BJ (cell line): Measurements from ENCODE around the gene PPP2R5C. TPM values are rescaled to one million over a fixed set of nuclear protein-coding genes. Genes with fewer than 3 reads are reported as not detected.

Experiments used
- CTCF ChIA-PET: fragments of 350-600 bp; formaldehyde crosslinking; extraction: SDS; loops from one replicate; lab custom pipeline; 2021; ENCODE audit warnings: antibody characterized with exemption, inconsistent platforms; lab: Yijun Ruan, JAX
- POLR2A ChIA-PET: fragments of 300-600 bp; sonication (Branson Sonifier 250); formaldehyde crosslinking; extraction: SDS; loops from one replicate; lab custom pipeline; 2021; ENCODE audit warnings: antibody characterized with exemption; lab: Charles Lee
- DNase-seq: peaks from one replicate; pipeline ENCODE4 v3.0.0-alpha.2; 2011; ENCODE audit warnings: low read depth
- H3K27me3 ChIP-seq: 2 replicates; pipeline ENCODE4 v1.6.0; 2011; ENCODE audit warnings: low read length; ENCODE audit not compliant: control insufficient read depth, insufficient read depth
- H3K36me3 ChIP-seq: 2 replicates; pipeline ENCODE4 v1.5.1; 2011; ENCODE audit warnings: low read length; ENCODE audit not compliant: control insufficient read depth, insufficient read depth
- H3K4me3 ChIP-seq: 2 replicates; pipeline ENCODE4 v1.5.1; 2011; ENCODE audit warnings: low read depth, mild to moderate bottlenecking, control low read depth, low read length
- polyA plus RNA-seq: library from polyadenylated mRNA; depleted of rRNA; stranded (reverse); fragments of >200 nt; gene quantifications from 2 replicates; pipeline ENCODE4 v1.2.3, GENCODE V29; 2011; rRNA removed
- small RNA-seq: library from RNA; depleted of rRNA; stranded (forward); fragments of <200 nt; gene quantifications from one replicate; pipeline ENCODE3, GENCODE V24; 2012; ENCODE audit warnings: low replicate concordance, low read depth; ENCODE audit not compliant: insufficient read length
- TF ChIP-seq, protein P1 (sequence below): IDR thresholded peaks from 2 replicates; pipeline ENCODE4 v1.5.1; 2011; ENCODE audit warnings: low read depth, mild to moderate bottlenecking, control low read depth, inconsistent platforms, low read length, moderate library complexity; ENCODE audit not compliant: insufficient read depth

PPP2R5C gene
- polyA plus RNA-seq, 1 experiment: 55.8 TPM

DNA sequence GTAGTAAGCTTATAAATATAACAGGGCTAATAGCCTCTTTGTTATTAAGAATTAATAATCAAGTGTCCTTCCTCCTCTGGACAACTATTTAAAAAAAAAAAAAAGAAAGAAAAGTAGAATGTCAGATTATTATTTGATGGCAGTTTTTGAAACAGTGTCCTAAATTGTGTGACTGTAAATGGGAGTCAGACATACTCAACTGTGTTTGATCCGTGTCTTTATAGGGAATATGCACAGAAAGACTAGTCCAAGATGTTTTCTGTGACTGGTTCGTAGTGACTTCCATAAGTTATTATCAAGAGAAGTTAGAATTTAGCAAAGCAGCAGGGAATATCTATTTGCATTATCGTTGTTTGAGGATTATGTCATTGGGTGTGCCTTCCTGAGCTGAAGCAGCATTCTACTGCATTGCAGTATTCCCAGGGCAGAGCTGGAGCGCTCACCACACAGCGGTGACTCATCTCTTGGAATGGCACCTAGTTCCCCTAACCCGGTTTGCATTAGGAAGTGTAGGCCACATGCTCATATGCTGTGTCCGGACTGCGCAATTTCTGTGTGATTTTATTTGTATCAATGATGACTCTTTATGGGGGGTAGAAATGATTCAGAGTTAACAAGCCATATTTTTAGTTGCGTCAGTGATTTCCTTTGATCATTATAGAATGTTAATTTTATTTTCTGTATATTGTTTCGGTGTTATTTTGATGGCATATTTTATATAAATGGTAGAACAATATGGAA, 210.8 kb downstream of the PPP2R5C start:
- POLR2A ChIA-PET: interaction anchor here (0.7 kb wide), 1 partner anchor 8 kb away, joined by 3 read pairs; no protein-coding TSS in a partner anchor
- H3K4me3 ChIP-seq: no peak overlapping the region; the same call in 1 of the 2 replicates
- peak; percentile 100 for DNase-seq
- H3K36me3 ChIP-seq: peaks cover 4% of the 10 kb centered on the region
- CTCF ChIA-PET: interaction anchor here (1.3 kb wide), 1 partner anchor 202 kb away, joined by 4 read pairs; no protein-coding TSS in a partner anchor
- H3K27me3 ChIP-seq: no peaks in the 10 kb centered on the region
- TF ChIP-seq, protein P1, sequence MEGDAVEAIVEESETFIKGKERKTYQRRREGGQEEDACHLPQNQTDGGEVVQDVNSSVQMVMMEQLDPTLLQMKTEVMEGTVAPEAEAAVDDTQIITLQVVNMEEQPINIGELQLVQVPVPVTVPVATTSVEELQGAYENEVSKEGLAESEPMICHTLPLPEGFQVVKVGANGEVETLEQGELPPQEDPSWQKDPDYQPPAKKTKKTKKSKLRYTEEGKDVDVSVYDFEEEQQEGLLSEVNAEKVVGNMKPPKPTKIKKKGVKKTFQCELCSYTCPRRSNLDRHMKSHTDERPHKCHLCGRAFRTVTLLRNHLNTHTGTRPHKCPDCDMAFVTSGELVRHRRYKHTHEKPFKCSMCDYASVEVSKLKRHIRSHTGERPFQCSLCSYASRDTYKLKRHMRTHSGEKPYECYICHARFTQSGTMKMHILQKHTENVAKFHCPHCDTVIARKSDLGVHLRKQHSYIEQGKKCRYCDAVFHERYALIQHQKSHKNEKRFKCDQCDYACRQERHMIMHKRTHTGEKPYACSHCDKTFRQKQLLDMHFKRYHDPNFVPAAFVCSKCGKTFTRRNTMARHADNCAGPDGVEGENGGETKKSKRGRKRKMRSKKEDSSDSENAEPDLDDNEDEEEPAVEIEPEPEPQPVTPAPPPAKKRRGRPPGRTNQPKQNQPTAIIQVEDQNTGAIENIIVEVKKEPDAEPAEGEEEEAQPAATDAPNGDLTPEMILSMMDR: no peak

- Histone ChIP-seq H3K27me3 (no peaks in the 10 kb centered on the region), H3K4me3 (no peak overlapping the region), H3K36me3 (peaks cover 4% of the 10 kb centered on the region; the same call in 1 of the 2 replicates)
- no peak for DNase-seq
- POLR2A ChIA-PET: no interaction called here
- CTCF ChIA-PET: interaction anchor here (0.6 to 1.3 kb wide), 3 partner anchors 11 to 203 kb away, joined by 3 to 4 read pairs (median 3); no protein-coding TSS in a partner anchor
- TF ChIP-seq, protein P1: no peak
Observed at GRCh38 chr14:101973356-101973755, 211.8 kb downstream of the PPP2R5C start.

GRCh38 chr14:101975231-101975630, 213.7 kb downstream of the PPP2R5C start:
- TF ChIP-seq, protein P1: no peak
- CTCF ChIA-PET: interaction anchor here (1.0 kb wide), 1 partner anchor 14 kb away, joined by 4 read pairs; no protein-coding TSS in a partner anchor
- Histone ChIP-seq H3K4me3 (no peak overlapping the region), H3K36me3 (peaks cover 3% of the 10 kb centered on the region; the same call in 1 of the 2 replicates), H3K27me3 (no peaks in the 10 kb centered on the region)
- POLR2A ChIA-PET: no interaction called here
- no peak for DNase-seq

Small RNA genes lying within 50 kb of the gene (small RNA-seq; reads per million reads assigned to genes)
- gene AL118558.2 (not detected), gene RNU6-790P (not detected)

Other genes with a start within 250 kb of the PPP2R5C start
- not detected in 2 replicates for gene DIO3, start 200.2 kb upstream of the PPP2R5C start, polyA plus RNA-seq
- gene DYNC1H1, start 202.9 kb downstream of the PPP2R5C start, polyA plus RNA-seq: 138 and 139 TPM in 2 replicates